ENCODE measurements around the gene COL1A2.

The COL1A2 gene

GRCh38 chr7:94397722-94398121 lies 3.0 kb downstream of the COL1A2 start:
- Histone ChIP-seq H3K9ac (ENCODE audit: low read depth, low read length) (peak overlapping the region; percentile 98), H3K4me3 (ENCODE audit: low read length) (peak overlapping the region; percentile 76), H3K4me1 (ENCODE audit: control insufficient read depth, insufficient read depth, low read length) (peaks cover 46% of the 10 kb centered on the region), H3K9me3 (replicated peaks; ENCODE audit: low read length) (no peaks in the 10 kb centered on the region), H3K27me3 (ENCODE audit: control insufficient read depth, insufficient read depth, low read length) (no peaks in the 10 kb centered on the region), H3K36me3 (ENCODE audit: insufficient read depth, low read length) (peaks cover 70% of the 10 kb centered on the region), H3K4me2 (ENCODE audit: low read length) (peak overlapping the region; percentile 82)

- peak overlapping the region; percentile 98 for H3K9ac ChIP-seq (ENCODE audit: low read depth, low read length)
- H3K27me3 ChIP-seq (ENCODE audit: control insufficient read depth, insufficient read depth, low read length), result no peaks in the 10 kb centered on the region
- peak overlapping the region; percentile 51 for H3K4me3 ChIP-seq (ENCODE audit: low read length)
- peak overlapping the region; percentile 82 for H3K4me2 ChIP-seq (ENCODE audit: low read length)
- peaks cover 37% of the 10 kb centered on the region for H3K4me1 ChIP-seq (ENCODE audit: control insufficient read depth, insufficient read depth, low read length)
- H3K36me3 ChIP-seq (ENCODE audit: insufficient read depth, low read length), result peaks cover 81% of the 10 kb centered on the region
- H3K9me3 ChIP-seq (replicated peaks; ENCODE audit: low read length), result no peaks in the 10 kb centered on the region
These were observed 4.1 kb downstream of the COL1A2 start for GRCh38 chr7:94398841-94399240.

- Histone ChIP-seq H3K4me3 (ENCODE audit: low read length) (peak overlapping the region; percentile 51), H3K9ac (ENCODE audit: low read depth, low read length) (peak overlapping the region; percentile 98), H3K36me3 (ENCODE audit: insufficient read depth, low read length) (peaks cover 92% of the 10 kb centered on the region)
These were observed 5.3 kb downstream of the COL1A2 start for GRCh38 chr7:94400022-94400421.

GRCh38 chr7:94400643-94401427 lies 6.1 kb downstream of the COL1A2 start:
- Histone ChIP-seq H3K4me3 (ENCODE audit: low read length) (peak overlapping the region; percentile 25), H3K4me1 (ENCODE audit: control insufficient read depth, insufficient read depth, low read length) (peaks cover 49% of the 10 kb centered on the region), H3K9me3 (replicated peaks; ENCODE audit: low read length) (no peaks in the 10 kb centered on the region), H3K27me3 (ENCODE audit: control insufficient read depth, insufficient read depth, low read length) (no peaks in the 10 kb centered on the region), H3K36me3 (ENCODE audit: insufficient read depth, low read length) (peaks cover 94% of the 10 kb centered on the region), H3K9ac (ENCODE audit: low read depth, low read length) (peak overlapping the region; percentile 98), H3K4me2 (ENCODE audit: low read length) (peak overlapping the region; percentile 82)

More at GRCh38 chr7:94400022-94400421, 5.3 kb downstream of the COL1A2 start:
- H3K9me3 ChIP-seq (replicated peaks; ENCODE audit: low read length), result no peaks in the 10 kb centered on the region
- H3K4me2 ChIP-seq (ENCODE audit: low read length), result peak overlapping the region; percentile 82
- peaks cover 46% of the 10 kb centered on the region for H3K4me1 ChIP-seq (ENCODE audit: control insufficient read depth, insufficient read depth, low read length)
- no peaks in the 10 kb centered on the region for H3K27me3 ChIP-seq (ENCODE audit: control insufficient read depth, insufficient read depth, low read length)

GRCh38 chr7:94401428-94401814 lies 6.7 kb downstream of the COL1A2 start:
- Histone ChIP-seq H3K27me3 (ENCODE audit: control insufficient read depth, insufficient read depth, low read length) (no peaks in the 10 kb centered on the region), H3K4me3 (ENCODE audit: low read length) (no peak overlapping the region), H3K36me3 (ENCODE audit: insufficient read depth, low read length) (peaks cover 95% of the 10 kb centered on the region), H3K4me2 (ENCODE audit: low read length) (no peak overlapping the region), H3K9me3 (replicated peaks; ENCODE audit: low read length) (no peaks in the 10 kb centered on the region), H3K4me1 (ENCODE audit: control insufficient read depth, insufficient read depth, low read length) (peaks cover 49% of the 10 kb centered on the region), H3K9ac (ENCODE audit: low read depth, low read length) (peak overlapping the region; percentile 23)

GRCh38 chr7:94403546-94403945 lies 8.9 kb downstream of the COL1A2 start:
- Histone ChIP-seq H3K27me3 (ENCODE audit: control insufficient read depth, insufficient read depth, low read length) (no peaks in the 10 kb centered on the region), H3K4me3 (ENCODE audit: low read length) (no peak overlapping the region), H3K9me3 (replicated peaks; ENCODE audit: low read length) (no peaks in the 10 kb centered on the region), H3K36me3 (ENCODE audit: insufficient read depth, low read length) (peaks cover 99% of the 10 kb centered on the region), H3K9ac (ENCODE audit: low read depth, low read length) (no peak overlapping the region), H3K4me1 (ENCODE audit: control insufficient read depth, insufficient read depth, low read length) (peaks cover 47% of the 10 kb centered on the region), H3K4me2 (ENCODE audit: low read length) (no peak overlapping the region)

- Histone ChIP-seq H3K4me1 (ENCODE audit: control insufficient read depth, insufficient read depth, low read length) (peaks cover 43% of the 10 kb centered on the region), H3K27me3 (ENCODE audit: control insufficient read depth, insufficient read depth, low read length) (no peaks in the 10 kb centered on the region), H3K36me3 (ENCODE audit: insufficient read depth, low read length) (peaks cover 99% of the 10 kb centered on the region), H3K9me3 (replicated peaks; ENCODE audit: low read length) (no peaks in the 10 kb centered on the region), H3K4me2 (ENCODE audit: low read length) (no peak overlapping the region), H3K9ac (ENCODE audit: low read depth, low read length) (no peak overlapping the region), H3K4me3 (ENCODE audit: low read length) (no peak overlapping the region)
These were observed 10.8 kb downstream of the COL1A2 start for GRCh38 chr7:94405506-94405905.

- Histone ChIP-seq H3K36me3 (ENCODE audit: insufficient read depth, low read length) (peaks cover 100% of the 10 kb centered on the region), H3K4me1 (ENCODE audit: control insufficient read depth, insufficient read depth, low read length) (peaks cover 48% of the 10 kb centered on the region)
These were observed 12.0 kb downstream of the COL1A2 start for GRCh38 chr7:94406696-94407095.

GRCh38 chr7:94409200-94409948 lies 14.7 kb downstream of the COL1A2 start:
- Histone ChIP-seq H3K4me2 (ENCODE audit: low read length) (no peak overlapping the region), H3K27me3 (ENCODE audit: control insufficient read depth, insufficient read depth, low read length) (no peaks in the 10 kb centered on the region), H3K36me3 (ENCODE audit: insufficient read depth, low read length) (peaks cover 100% of the 10 kb centered on the region), H3K4me3 (ENCODE audit: low read length) (no peak overlapping the region), H3K4me1 (ENCODE audit: control insufficient read depth, insufficient read depth, low read length) (peaks cover 63% of the 10 kb centered on the region), H3K9ac (ENCODE audit: low read depth, low read length) (no peak overlapping the region), H3K9me3 (replicated peaks; ENCODE audit: low read length) (no peaks in the 10 kb centered on the region)

More at GRCh38 chr7:94406696-94407095, 12.0 kb downstream of the COL1A2 start:
- Histone ChIP-seq H3K27me3 (ENCODE audit: control insufficient read depth, insufficient read depth, low read length) (no peaks in the 10 kb centered on the region), H3K4me2 (ENCODE audit: low read length) (no peak overlapping the region), H3K9me3 (replicated peaks; ENCODE audit: low read length) (no peaks in the 10 kb centered on the region), H3K9ac (ENCODE audit: low read depth, low read length) (no peak overlapping the region), H3K4me3 (ENCODE audit: low read length) (no peak overlapping the region)

- Histone ChIP-seq H3K4me2 (ENCODE audit: low read length) (no peak overlapping the region), H3K9me3 (replicated peaks; ENCODE audit: low read length) (no peaks in the 10 kb centered on the region), H3K4me3 (ENCODE audit: low read length) (no peak overlapping the region), H3K36me3 (ENCODE audit: insufficient read depth, low read length) (peaks cover 98% of the 10 kb centered on the region), H3K4me1 (ENCODE audit: control insufficient read depth, insufficient read depth, low read length) (peaks cover 64% of the 10 kb centered on the region), H3K9ac (ENCODE audit: low read depth, low read length) (no peak overlapping the region), H3K27me3 (ENCODE audit: control insufficient read depth, insufficient read depth, low read length) (no peaks in the 10 kb centered on the region)
These were observed 15.9 kb downstream of the COL1A2 start for GRCh38 chr7:94410413-94411187.

GRCh38 chr7:94411188-94411466 lies 16.4 kb downstream of the COL1A2 start:
- no peaks in the 10 kb centered on the region for H3K27me3 ChIP-seq (ENCODE audit: control insufficient read depth, insufficient read depth, low read length)
- peaks cover 98% of the 10 kb centered on the region for H3K36me3 ChIP-seq (ENCODE audit: insufficient read depth, low read length)
- no peaks in the 10 kb centered on the region for H3K9me3 ChIP-seq (replicated peaks; ENCODE audit: low read length)
- H3K4me1 ChIP-seq (ENCODE audit: control insufficient read depth, insufficient read depth, low read length), result peaks cover 69% of the 10 kb centered on the region
- H3K4me3 ChIP-seq (ENCODE audit: low read length), result no peak overlapping the region
- H3K4me2 ChIP-seq (ENCODE audit: low read length), result no peak overlapping the region
- no peak overlapping the region for H3K9ac ChIP-seq (ENCODE audit: low read depth, low read length)
